ENCODE data around the gene DBF4B.

DNA sequence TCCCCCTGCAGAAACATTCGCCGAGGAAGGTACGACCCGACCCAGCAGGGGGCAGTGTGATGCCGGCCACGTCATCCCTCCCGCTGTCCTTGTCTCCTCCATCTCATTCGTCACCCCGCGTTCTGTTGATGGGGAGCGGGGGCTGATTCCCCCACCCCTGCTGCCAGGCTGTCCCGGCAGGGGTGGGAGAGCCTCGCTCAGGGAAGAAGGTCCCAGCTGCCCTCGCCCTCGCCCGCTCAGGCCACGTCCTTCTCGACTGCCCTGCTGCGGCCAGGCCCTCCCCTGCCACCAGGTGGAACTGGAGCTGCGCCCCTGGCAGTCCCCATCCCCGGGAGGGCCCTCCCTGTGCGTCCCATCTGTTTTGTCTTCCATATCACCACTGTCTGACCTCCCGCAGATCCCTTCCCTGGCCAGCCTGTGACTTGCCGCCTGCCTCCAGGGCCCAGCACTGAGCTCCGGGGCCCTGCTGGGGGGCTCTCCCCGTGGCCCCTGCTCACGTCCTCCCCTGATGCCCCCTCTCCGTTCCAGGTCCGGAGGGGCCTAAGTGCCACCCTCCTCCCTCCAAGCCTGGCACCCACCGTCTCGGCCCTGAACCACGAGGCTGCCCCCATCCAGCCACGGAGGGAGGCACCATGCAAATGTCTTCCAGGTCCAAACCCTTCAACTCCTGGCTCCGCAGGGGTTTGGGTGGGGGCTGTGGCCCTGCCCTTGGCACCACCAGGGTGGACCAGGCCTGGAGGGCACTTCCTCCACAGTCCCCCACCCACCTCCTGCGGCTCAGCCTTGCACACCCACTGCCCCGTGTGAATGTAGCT, 71.0 kb downstream of the DBF4B start:
- no peak for TF ChIP-seq EZH2 (IDR thresholded peaks at IDR 0.05)
- no peak for TF ChIP-seq ZNF274 (IDR thresholded peaks at IDR 0.05; ENCODE audit: low read depth, low read length)
- peak; percentile 94 for TF ChIP-seq RAD21 (IDR thresholded peaks at IDR 0.05; ENCODE audit: low read depth)
- TF ChIP-seq, protein P1, sequence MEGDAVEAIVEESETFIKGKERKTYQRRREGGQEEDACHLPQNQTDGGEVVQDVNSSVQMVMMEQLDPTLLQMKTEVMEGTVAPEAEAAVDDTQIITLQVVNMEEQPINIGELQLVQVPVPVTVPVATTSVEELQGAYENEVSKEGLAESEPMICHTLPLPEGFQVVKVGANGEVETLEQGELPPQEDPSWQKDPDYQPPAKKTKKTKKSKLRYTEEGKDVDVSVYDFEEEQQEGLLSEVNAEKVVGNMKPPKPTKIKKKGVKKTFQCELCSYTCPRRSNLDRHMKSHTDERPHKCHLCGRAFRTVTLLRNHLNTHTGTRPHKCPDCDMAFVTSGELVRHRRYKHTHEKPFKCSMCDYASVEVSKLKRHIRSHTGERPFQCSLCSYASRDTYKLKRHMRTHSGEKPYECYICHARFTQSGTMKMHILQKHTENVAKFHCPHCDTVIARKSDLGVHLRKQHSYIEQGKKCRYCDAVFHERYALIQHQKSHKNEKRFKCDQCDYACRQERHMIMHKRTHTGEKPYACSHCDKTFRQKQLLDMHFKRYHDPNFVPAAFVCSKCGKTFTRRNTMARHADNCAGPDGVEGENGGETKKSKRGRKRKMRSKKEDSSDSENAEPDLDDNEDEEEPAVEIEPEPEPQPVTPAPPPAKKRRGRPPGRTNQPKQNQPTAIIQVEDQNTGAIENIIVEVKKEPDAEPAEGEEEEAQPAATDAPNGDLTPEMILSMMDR (IDR thresholded peaks at IDR 0.05 in 2 of 3, conservative IDR thresholded peaks at IDR 0.05 in 1 of 3; ENCODE audit: borderline replicate concordance in 1 of 3, insufficient read depth in 1 of 3, low read depth in 2 of 3, low read length in 2 of 3) = peak; percentile 81 to 99 (median 98)
- TF ChIP-seq POLR2A (IDR thresholded peaks at IDR 0.05; ENCODE audit: borderline replicate concordance, extremely low read depth, insufficient read depth, insufficient read length) = no peak
- no peak for TF ChIP-seq YY1 (IDR thresholded peaks at IDR 0.05; ENCODE audit: extremely low read depth, insufficient replicate concordance, low read depth, low read length)
- TF ChIP-seq POLR2AphosphoS5 (IDR thresholded peaks at IDR 0.05; ENCODE audit: low read depth, low read length) = no peak
- TF ChIP-seq ZFX (IDR thresholded peaks at IDR 0.05) = no peak; the same call in 1 of the 2 replicates
- no peak for TF ChIP-seq REST (IDR thresholded peaks at IDR 0.05; ENCODE audit: low read depth)
- TF ChIP-seq SRF (IDR thresholded peaks at IDR 0.05; ENCODE audit: low read depth) = no peak
